Caco-2 (cell line): Measurements from ENCODE around the gene BRF1. TPM values are rescaled to one million over a fixed set of nuclear protein-coding genes. Genes with fewer than 3 reads are reported as not detected.

ENCODE experiments used
- BruUV-seq: library from RNA; stranded (reverse); fragments of 400-500 nt; replicated peaks from 2 replicates; lab custom pipeline; 2021; lab: Mats Ljungman, UMichigan
- CTCF ChIA-PET: fragments of 300-600 bp; sonication (Branson Sonifier 250); formaldehyde crosslinking; loops from one replicate; lab custom pipeline; 2022; ENCODE audit warnings: antibody characterized with exemption; lab: Charles Lee
- POLR2A ChIA-PET: fragments of 300-600 bp; sonication (Branson Sonifier 250); formaldehyde crosslinking; loops from one replicate; lab custom pipeline; 2022; ENCODE audit warnings: antibody characterized with exemption; lab: Charles Lee
- DNase-seq, 2 experiments: peaks; one replicate each; pipeline versions ENCODE4 v3.0.0 to v3.0.0-alpha.2; 2020 to 2022
- H3K27me3 ChIP-seq: replicated peaks from 2 replicates; pipeline ENCODE4 v1.6.0; 2011; ENCODE audit warnings: low read length; ENCODE audit not compliant: control insufficient read depth, insufficient read depth
- H3K36me3 ChIP-seq: 2 replicates; pipeline ENCODE4 v1.5.1; 2011; ENCODE audit warnings: low read length; ENCODE audit not compliant: control insufficient read depth, insufficient read depth
- H3K4me1 ChIP-seq: fragments of 250-450 bp; sonication (Bioruptor Pico); 2 replicates; pipeline ENCODE4 v1.5.1; 2020; ENCODE audit warnings: mild to moderate bottlenecking
- H3K4me3 ChIP-seq: 2 replicates; pipeline ENCODE4 v1.5.1; 2011; ENCODE audit warnings: low read depth, mild to moderate bottlenecking, control low read depth, low read length
- H3K9me3 ChIP-seq: fragments of 250-450 bp; sonication (Bioruptor Pico); 2 replicates; pipeline ENCODE4 v1.5.1; 2020; ENCODE audit warnings: mild to moderate bottlenecking, moderate library complexity
- H3K27ac Mint-ChIP-seq: one replicate; pipeline ENCODE4 v1.8.0; 2022; ENCODE audit warnings: mixed read lengths; ENCODE audit not compliant: unreplicated experiment
- H3K27me3 Mint-ChIP-seq: one replicate; pipeline ENCODE4 v1.8.0; 2022; ENCODE audit warnings: mixed read lengths; ENCODE audit not compliant: insufficient read depth, unreplicated experiment
- H3K36me3 Mint-ChIP-seq: one replicate; pipeline ENCODE4 v1.8.0; 2022; ENCODE audit warnings: mild to moderate bottlenecking, mixed read lengths; ENCODE audit not compliant: insufficient read depth, unreplicated experiment
- H3K4me1 Mint-ChIP-seq: one replicate; pipeline ENCODE4 v1.8.0; 2022; ENCODE audit warnings: low read depth, mixed read lengths; ENCODE audit not compliant: unreplicated experiment
- H3K4me3 Mint-ChIP-seq: one replicate; pipeline ENCODE4 v1.8.0; 2022; ENCODE audit warnings: mild to moderate bottlenecking, moderate library complexity, mixed read lengths; ENCODE audit not compliant: unreplicated experiment
- H3K9me3 Mint-ChIP-seq: one replicate; pipeline ENCODE4 v1.8.0; 2022; ENCODE audit warnings: mixed read lengths; ENCODE audit not compliant: unreplicated experiment
- intact Hi-C: fragments of 100-400 bp; cut with micrococcal nuclease; formaldehyde crosslinking; loops from one replicate; pipeline ENCODE4 v1.10.0; 2022; ENCODE audit not compliant: unreplicated experiment
- total RNA-seq: library from RNA; stranded (reverse); gene quantifications from 2 replicates; pipeline ENCODE4 v1.2.3, GENCODE V29; 2022
- TF ChIP-seq, protein P1 (sequence below), 2 experiments: fragments of 200-600 bp in 1 of 2; IDR thresholded peaks; 1 replicate in 1 of 2; 2 replicates in 1 of 2; pipeline versions ENCODE4 v1.5.1 to v1.8.0; 2011 to 2022; ENCODE audit warnings: antibody characterized with exemption in 1 of 2, control low read depth in 1 of 2, inconsistent platforms in 1 of 2, low read depth in 1 of 2, low read length in 1 of 2, mild to moderate bottlenecking in 1 of 2, moderate library complexity in 1 of 2; ENCODE audit not compliant: insufficient read depth in 1 of 2, severe bottlenecking in 1 of 2, unreplicated experiment in 1 of 2

The BRF1 gene
- total RNA-seq, 1 experiment from 2014 or later, result 43.6 TPM

DNA sequence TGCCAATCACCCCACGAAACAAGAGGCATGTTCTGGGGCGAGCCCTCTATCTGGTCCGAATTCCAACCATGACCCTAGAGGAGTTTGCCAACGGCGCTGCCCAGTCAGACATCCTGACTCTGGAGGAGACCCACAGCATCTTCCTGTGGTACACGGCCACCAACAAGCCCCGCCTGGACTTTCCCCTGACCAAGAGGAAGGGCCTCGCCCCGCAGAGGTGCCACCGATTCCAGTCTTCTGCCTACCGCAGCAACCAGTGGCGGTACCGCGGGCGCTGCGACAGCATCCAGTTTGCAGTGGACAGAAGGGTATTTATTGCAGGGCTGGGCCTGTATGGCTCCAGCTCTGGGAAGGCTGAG, 50.8 kb downstream of the BRF1 start:
- Histone ChIP-seq H3K36me3 (peaks cover 4% of the 10 kb centered on the region; the same call in 1 of the 2 replicates), H3K9me3 (no peaks in the 10 kb centered on the region), H3K27me3 (no peaks in the 10 kb centered on the region), H3K4me1 (peaks cover 6% of the 10 kb centered on the region), H3K4me3 (no peak overlapping the region)
- intact Hi-C loops, result no loop called here
- peak overlapping the region; percentile 29 for H3K4me3 Mint-ChIP-seq
- H3K27me3 Mint-ChIP-seq, result no peaks in the 10 kb centered on the region
- TF ChIP-seq, protein P1, sequence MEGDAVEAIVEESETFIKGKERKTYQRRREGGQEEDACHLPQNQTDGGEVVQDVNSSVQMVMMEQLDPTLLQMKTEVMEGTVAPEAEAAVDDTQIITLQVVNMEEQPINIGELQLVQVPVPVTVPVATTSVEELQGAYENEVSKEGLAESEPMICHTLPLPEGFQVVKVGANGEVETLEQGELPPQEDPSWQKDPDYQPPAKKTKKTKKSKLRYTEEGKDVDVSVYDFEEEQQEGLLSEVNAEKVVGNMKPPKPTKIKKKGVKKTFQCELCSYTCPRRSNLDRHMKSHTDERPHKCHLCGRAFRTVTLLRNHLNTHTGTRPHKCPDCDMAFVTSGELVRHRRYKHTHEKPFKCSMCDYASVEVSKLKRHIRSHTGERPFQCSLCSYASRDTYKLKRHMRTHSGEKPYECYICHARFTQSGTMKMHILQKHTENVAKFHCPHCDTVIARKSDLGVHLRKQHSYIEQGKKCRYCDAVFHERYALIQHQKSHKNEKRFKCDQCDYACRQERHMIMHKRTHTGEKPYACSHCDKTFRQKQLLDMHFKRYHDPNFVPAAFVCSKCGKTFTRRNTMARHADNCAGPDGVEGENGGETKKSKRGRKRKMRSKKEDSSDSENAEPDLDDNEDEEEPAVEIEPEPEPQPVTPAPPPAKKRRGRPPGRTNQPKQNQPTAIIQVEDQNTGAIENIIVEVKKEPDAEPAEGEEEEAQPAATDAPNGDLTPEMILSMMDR (IDR thresholded peaks at IDR 0.05; ENCODE audit: insufficient read depth in 1 of 2, low read depth in 1 of 2, low read length in 1 of 2, severe bottlenecking in 1 of 2, unreplicated experiment in 1 of 2), result no peak
- H3K9me3 Mint-ChIP-seq, result no peaks in the 10 kb centered on the region
- H3K27ac Mint-ChIP-seq, result no peak overlapping the region
- BruUV-seq, result TSS peak; percentile 62
- DNase-seq, result no peak
- H3K36me3 Mint-ChIP-seq, result peaks cover 52% of the 10 kb centered on the region
- peaks cover 7% of the 10 kb centered on the region for H3K4me1 Mint-ChIP-seq
- POLR2A ChIA-PET, result interaction anchor here (0.7 kb wide), 1 partner anchor 65 kb away, joined by 3 read pairs; the partner anchor contains the start of gene PACS2
- CTCF ChIA-PET, result interaction anchor here (1.2 to 1.6 kb wide), 2 partner anchors 22 to 240 kb away, joined by 6 to 7 read pairs; no protein-coding TSS in a partner anchor

DNA sequence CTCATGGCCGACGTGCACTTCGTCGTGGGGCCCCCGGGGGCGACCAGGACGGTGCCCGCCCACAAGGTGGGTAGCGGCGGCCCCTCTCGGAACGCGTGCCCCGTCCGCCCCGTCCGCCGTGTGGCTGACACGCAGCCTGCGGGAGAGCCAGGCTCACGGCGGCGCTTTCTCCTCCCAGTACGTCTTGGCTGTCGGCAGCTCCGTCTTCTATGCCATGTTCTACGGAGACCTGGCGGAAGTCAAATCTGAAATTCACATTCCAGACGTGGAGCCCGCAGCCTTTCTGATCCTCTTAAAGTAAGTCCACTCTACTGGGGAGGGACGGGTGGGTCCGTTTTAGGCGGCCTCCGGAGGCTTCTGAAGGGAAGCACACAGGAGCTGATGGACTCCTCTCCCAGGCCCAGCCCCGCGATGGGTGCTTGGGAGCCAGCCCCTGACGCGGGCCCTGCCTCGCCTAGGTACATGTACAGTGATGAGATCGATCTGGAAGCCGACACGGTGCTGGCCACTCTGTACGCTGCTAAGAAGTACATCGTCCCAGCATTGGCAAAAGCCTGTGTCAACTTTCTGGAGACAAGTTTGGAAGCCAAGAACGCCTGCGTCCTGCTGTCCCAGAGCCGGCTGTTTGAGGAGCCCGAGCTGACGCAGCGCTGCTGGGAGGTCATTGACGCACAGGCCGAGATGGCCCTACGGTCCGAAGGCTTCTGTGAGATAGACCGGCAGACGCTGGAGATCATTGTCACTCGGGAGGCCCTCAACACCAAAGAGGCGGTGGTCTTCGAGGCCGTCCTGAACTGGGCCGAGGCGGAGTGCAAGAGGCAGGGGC, 51.4 kb downstream of the BRF1 start:
- H3K27me3 Mint-ChIP-seq, result no peaks in the 10 kb centered on the region
- ChIA-PET CTCF (interaction anchor here (1.0 to 1.7 kb wide), 6 partner anchors 10 to 241 kb away, joined by 3 to 7 read pairs (median 6); partner anchors contain the start of gene BRF1), POLR2A (interaction anchor here (0.6 to 0.8 kb wide), 3 partner anchors 51 to 241 kb away, joined by 3 to 4 read pairs (median 3); partner anchors contain the start of genes BRF1, PACS2 and TEDC1)
- peaks cover 6% of the 10 kb centered on the region for H3K4me1 ChIP-seq
- TF ChIP-seq, protein P1 (IDR thresholded peaks at IDR 0.05; ENCODE audit: insufficient read depth in 1 of 2, low read depth in 1 of 2, low read length in 1 of 2, severe bottlenecking in 1 of 2, unreplicated experiment in 1 of 2), result no peak
- peaks cover 52% of the 10 kb centered on the region for H3K36me3 Mint-ChIP-seq
- H3K27ac Mint-ChIP-seq, result peak overlapping the region; percentile 83
- peak in 1 of 2 experiments; percentile 44 for DNase-seq
- H3K27me3 ChIP-seq, result no peaks in the 10 kb centered on the region
- peaks cover 7% of the 10 kb centered on the region for H3K4me1 Mint-ChIP-seq
- peaks cover 4% of the 10 kb centered on the region; the same call in 1 of the 2 replicates for H3K36me3 ChIP-seq
- BruUV-seq, result no TSS peak
- no peaks in the 10 kb centered on the region for H3K9me3 Mint-ChIP-seq
- no peaks in the 10 kb centered on the region for H3K9me3 ChIP-seq
- intact Hi-C loops, result no loop called here
- H3K4me3 Mint-ChIP-seq, result peak overlapping the region; percentile 77
- H3K4me3 ChIP-seq, result peak overlapping the region; percentile 64

DNA sequence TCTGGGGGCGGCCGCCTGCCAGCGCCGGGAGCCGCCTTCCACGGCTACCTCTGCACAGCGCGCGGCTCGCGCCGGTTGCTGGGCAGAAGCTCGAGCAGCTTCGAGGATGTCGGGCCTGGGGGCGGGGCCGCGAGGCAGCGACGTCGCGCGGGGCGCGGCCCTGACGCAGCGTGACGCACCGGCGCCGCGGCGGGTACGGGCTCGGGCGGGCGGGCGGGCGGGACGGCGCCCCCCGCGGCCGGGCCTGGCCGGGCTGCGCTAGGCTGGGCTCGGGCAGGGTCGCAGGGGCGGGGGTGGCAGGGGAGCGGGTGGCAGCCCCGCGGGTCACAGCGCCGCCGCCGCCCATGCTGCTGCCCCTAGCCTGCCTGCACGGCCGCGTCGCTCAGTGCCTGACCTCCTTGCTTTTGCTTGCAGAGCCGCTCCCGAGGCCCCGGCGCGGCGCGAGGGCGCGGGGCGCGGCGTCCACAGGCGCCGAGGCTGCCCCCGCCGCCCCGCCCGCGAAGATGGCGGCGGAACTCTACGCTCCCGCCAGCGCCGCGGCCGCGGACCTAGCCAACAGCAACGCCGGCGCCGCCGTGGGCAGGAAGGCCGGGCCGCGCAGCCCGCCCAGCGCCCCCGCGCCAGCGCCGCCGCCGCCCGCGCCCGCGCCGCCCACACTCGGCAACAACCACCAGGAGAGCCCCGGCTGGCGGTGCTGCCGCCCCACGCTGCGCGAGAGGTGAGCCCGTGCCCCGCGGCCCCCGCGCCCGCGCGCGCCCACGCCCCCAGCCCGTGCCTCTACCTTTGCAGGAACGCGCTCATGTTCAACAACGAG, 52.2 kb downstream of the BRF1 start, which contains the start of gene BTBD6:
TSS of gene BTBD6 (plus strand) at position 166 of the 814 bp plus-strand sequence. CDS start at position 345, 179 bp downstream.
- ChIA-PET POLR2A (interaction anchor here (0.5 to 1.9 kb wide), 5 partner anchors 52 to 263 kb away, joined by 3 to 9 read pairs (median 4); partner anchors contain the start of genes BRF1, CLBA1, PACS2 and TEDC1), CTCF (interaction anchor here (0.6 to 1.7 kb wide), 7 partner anchors 11 to 241 kb away, joined by 3 to 7 read pairs (median 5); partner anchors contain the start of gene BRF1)
- TF ChIP-seq, protein P1 (IDR thresholded peaks at IDR 0.05; ENCODE audit: insufficient read depth in 1 of 2, low read depth in 1 of 2, low read length in 1 of 2, severe bottlenecking in 1 of 2, unreplicated experiment in 1 of 2), result no peak
- peaks cover 7% of the 10 kb centered on the region for H3K4me1 Mint-ChIP-seq
- no peaks in the 10 kb centered on the region for H3K9me3 ChIP-seq
- peak within 1 kb of the TSS; percentile 83 for H3K27ac Mint-ChIP-seq
- H3K9me3 Mint-ChIP-seq, result no peaks in the 10 kb centered on the region
- no TSS peak for BruUV-seq
- H3K27me3 Mint-ChIP-seq, result no peaks in the 10 kb centered on the region
- H3K4me3 Mint-ChIP-seq, result peak within 1 kb of the TSS; percentile 77
- peaks cover 45% of the 10 kb centered on the region for H3K36me3 Mint-ChIP-seq
- no peaks in the 10 kb centered on the region for H3K27me3 ChIP-seq
- DNase-seq, result peak; percentile 82 to 92
- intact Hi-C loops, result no loop called here
- peaks cover 4% of the 10 kb centered on the region; the same call in 1 of the 2 replicates for H3K36me3 ChIP-seq
- H3K4me3 ChIP-seq, result peak within 1 kb of the TSS; percentile 84
- H3K4me1 ChIP-seq, result peaks cover 6% of the 10 kb centered on the region
